Measurements from ENCODE around the gene FGFR2.

The FGFR2 gene

GRCh38 chr10:121551210-121551885 lies 46.9 kb downstream of the FGFR2 start:
- DNase-seq = no peak

- DNase-seq = no peak
These were observed 53.9 kb downstream of the FGFR2 start for GRCh38 chr10:121544301-121544869.

- DNase-seq = no peak
These were observed 54.7 kb downstream of the FGFR2 start for GRCh38 chr10:121543545-121543944.

- DNase-seq = no peak
These were observed 56.7 kb downstream of the FGFR2 start for GRCh38 chr10:121541450-121542120.

- no peak for DNase-seq
These were observed 57.4 kb downstream of the FGFR2 start for GRCh38 chr10:121540732-121541395.

GRCh38 chr10:121539786-121540185 lies 58.5 kb downstream of the FGFR2 start:
- DNase-seq = no peak

GRCh38 chr10:121536310-121536913 lies 61.8 kb downstream of the FGFR2 start:
- no peak for DNase-seq

GRCh38 chr10:121535381-121535780 lies 62.9 kb downstream of the FGFR2 start:
- DNase-seq = no peak

- DNase-seq = no peak
These were observed 65.9 kb downstream of the FGFR2 start for GRCh38 chr10:121532292-121532864.

GRCh38 chr10:121531830-121532178 lies 66.4 kb downstream of the FGFR2 start:
- no peak for DNase-seq

GRCh38 chr10:121531076-121531829 lies 67.0 kb downstream of the FGFR2 start:
- no peak for DNase-seq

GRCh38 chr10:121530481-121531075 lies 67.7 kb downstream of the FGFR2 start:
- no peak for DNase-seq

GRCh38 chr10:121527690-121528089 lies 70.6 kb downstream of the FGFR2 start:
- no peak for DNase-seq

- no peak for DNase-seq
These were observed 71.4 kb downstream of the FGFR2 start for GRCh38 chr10:121526801-121527221.

GRCh38 chr10:121526135-121526790 lies 72.0 kb downstream of the FGFR2 start:
- no peak for DNase-seq

- no peak for DNase-seq
These were observed 72.8 kb downstream of the FGFR2 start for GRCh38 chr10:121525251-121526134.

GRCh38 chr10:121524157-121524817 lies 74.0 kb downstream of the FGFR2 start:
- no peak for DNase-seq

- no peak for DNase-seq
These were observed 75.4 kb downstream of the FGFR2 start for GRCh38 chr10:121522831-121523230.

GRCh38 chr10:121521794-121522556 lies 76.3 kb downstream of the FGFR2 start:
- no peak for DNase-seq

Measured in activated CD4-positive, alpha-beta T cell treated with anti-CD3 and anti-CD28 coated beads for 1 hour (primary cell).